NB4 (cell line): Measurements from ENCODE around the gene IQCE.

Source experiments
- DNase-seq: peaks from one replicate; pipeline ENCODE4 v3.0.0; 2010; ENCODE audit warnings: low read depth
- H3K4me3 ChIP-seq: one replicate; pipeline ENCODE4 v1.5.1; 2011; ENCODE audit warnings: mild to moderate bottlenecking, low read depth, low read length, moderate library complexity
- MAX ChIP-seq: IDR thresholded peaks from 2 replicates; pipeline ENCODE4 v1.6.1; 2011; ENCODE audit warnings: low read depth, low read length
- MYC ChIP-seq: IDR thresholded peaks from 2 replicates; pipeline ENCODE4 v1.6.1; 2011; ENCODE audit warnings: low read depth, low read length
- POLR2A ChIP-seq: IDR thresholded peaks from 2 replicates; pipeline ENCODE4 v1.6.1; 2011; ENCODE audit warnings: mild to moderate bottlenecking; ENCODE audit not compliant: insufficient read length; ENCODE audit errors: extremely low read depth
- TF ChIP-seq, protein P1 (sequence below): IDR thresholded peaks from one replicate; pipeline ENCODE4 v1.5.1; 2012; ENCODE audit warnings: low read depth, low read length

IQCE gene

DNA sequence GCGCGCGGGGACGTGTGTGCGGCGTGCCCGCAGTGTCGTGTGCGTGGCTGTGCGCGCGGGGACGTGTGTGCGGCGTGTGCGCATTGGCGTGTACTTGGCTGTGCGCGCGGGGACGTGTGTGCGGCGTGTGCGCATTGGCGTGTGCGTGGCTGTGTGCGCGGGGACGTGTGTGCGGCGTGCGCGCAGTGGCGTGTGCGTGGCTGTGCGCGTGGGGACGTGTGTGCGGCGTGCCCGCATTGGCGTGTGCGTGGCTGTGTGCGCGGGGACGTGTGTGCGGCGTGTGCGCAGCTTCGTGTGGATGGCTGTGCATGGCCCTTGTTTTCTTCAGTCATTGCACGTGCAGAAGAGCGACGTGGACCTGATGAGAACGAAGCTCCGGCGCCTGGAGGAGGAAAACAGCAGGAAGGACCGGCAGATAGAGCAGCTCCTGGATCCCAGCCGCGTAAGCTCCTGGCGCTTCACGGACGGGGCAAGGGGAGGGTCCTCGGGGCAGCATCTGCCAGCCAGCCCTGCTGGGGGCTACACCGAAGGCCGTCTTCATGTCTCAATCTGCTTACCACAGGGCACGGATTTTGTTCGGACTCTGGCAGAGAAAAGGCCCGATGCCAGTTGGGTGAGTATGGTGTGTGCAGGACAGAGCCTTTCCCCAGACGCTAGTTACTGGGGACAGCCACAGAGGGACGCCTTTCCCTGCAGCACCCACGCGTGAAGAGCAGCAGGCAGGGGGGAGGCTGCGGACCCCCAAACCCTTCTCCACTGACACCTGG lies 19.3 kb downstream of the IQCE start:
- H3K4me3 ChIP-seq, result no peak overlapping the region
- DNase-seq, result no peak
- TF ChIP-seq POLR2A, result no peak
- TF ChIP-seq MAX, result no peak
- TF ChIP-seq, protein P1, sequence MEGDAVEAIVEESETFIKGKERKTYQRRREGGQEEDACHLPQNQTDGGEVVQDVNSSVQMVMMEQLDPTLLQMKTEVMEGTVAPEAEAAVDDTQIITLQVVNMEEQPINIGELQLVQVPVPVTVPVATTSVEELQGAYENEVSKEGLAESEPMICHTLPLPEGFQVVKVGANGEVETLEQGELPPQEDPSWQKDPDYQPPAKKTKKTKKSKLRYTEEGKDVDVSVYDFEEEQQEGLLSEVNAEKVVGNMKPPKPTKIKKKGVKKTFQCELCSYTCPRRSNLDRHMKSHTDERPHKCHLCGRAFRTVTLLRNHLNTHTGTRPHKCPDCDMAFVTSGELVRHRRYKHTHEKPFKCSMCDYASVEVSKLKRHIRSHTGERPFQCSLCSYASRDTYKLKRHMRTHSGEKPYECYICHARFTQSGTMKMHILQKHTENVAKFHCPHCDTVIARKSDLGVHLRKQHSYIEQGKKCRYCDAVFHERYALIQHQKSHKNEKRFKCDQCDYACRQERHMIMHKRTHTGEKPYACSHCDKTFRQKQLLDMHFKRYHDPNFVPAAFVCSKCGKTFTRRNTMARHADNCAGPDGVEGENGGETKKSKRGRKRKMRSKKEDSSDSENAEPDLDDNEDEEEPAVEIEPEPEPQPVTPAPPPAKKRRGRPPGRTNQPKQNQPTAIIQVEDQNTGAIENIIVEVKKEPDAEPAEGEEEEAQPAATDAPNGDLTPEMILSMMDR, result no peak

- H3K4me3 ChIP-seq, result no peak overlapping the region
- no peak for DNase-seq
- TF ChIP-seq, protein P1, result no peak
- TF ChIP-seq MAX (no peak), POLR2A (no peak), MYC (no peak)
Measured at GRCh38 chr7:2580636-2581035, 21.9 kb downstream of the IQCE start.

- no peak overlapping the region for H3K4me3 ChIP-seq
- TF ChIP-seq, protein P1, result no peak
- TF ChIP-seq MYC (no peak), POLR2A (no peak), MAX (no peak)
- DNase-seq, result no peak
Measured at GRCh38 chr7:2582006-2582735, 23.4 kb downstream of the IQCE start.

DNA sequence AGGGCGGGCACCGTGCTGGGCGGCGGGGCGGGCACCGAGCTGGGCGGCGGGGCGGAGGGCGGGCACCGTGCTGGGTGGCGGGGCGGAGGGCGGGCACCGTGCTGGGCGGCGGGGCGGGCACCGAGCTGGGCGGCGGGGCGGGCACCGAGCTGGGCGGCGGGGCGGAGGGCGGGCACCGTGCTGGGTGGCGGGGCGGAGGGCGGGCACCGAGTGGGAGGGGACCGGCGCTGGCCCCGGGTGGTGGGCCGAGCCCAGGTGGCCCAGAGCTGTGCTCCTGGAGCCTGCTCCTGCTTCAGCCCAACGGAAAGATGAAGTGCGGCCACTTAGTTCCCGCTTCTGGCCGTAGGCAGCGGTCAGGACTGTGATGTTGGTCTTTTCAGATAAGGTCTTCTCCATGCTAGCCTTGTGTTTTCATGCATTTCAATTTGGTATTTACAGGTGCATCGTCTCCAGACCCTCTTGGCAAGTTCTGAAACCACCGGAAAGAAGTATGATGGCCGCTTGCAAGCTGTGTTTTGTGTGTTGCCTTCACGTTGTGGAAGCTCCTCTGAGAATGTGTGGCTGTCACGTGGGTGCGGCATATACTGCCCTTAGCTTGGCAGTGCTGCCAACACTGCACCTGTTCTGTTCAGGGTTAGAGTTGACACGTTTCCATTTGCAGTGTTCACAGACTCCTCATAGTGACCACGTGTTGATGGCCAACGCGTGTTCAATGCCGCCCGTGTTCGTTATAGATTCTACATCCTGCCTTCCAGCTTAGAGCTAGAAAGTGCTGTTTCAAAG lies 25.2 kb downstream of the IQCE start:
- TF ChIP-seq POLR2A (no peak), MAX (no peak), MYC (no peak)
- TF ChIP-seq, protein P1, result no peak
- DNase-seq, result no peak
- H3K4me3 ChIP-seq, result no peak overlapping the region

DNA sequence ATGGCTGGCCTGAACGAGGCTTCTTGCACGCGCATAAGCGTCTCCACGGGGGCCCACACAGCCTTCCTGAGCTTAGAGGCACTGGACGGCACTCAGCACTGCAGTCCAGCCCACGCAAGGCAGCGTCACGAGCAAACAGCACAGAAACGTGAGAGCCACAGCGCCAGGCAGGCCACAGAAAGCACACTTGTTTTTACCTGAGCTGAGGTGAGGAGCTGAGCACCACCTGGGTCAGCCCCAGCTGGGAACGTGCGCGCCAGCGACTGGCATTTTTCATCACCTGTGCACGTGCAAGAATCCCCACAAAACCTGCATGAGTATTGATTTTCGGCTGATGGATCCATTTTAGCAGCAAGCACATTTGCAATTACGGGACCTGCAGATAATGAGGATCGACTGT lies 26.7 kb downstream of the IQCE start:
- no peak for DNase-seq
- no peak for TF ChIP-seq MAX
- TF ChIP-seq, protein P1, result no peak
- no peak overlapping the region for H3K4me3 ChIP-seq
